Loucy (cell line): ENCODE data around the gene LRRC15.

Experiments used
- H2AFZ ChIP-seq: fragments of 200-600 bp; sonication (generic); 2 replicates; pipeline ENCODE4 v1.6.0; 2016; ENCODE audit warnings: antibody characterized with exemption, mild to moderate bottlenecking, low read length, moderate library complexity
- H3F3A ChIP-seq: fragments of 200-600 bp; 2 replicates; pipeline ENCODE4 v1.6.0; 2016; ENCODE audit warnings: antibody characterized with exemption, low read depth, mild to moderate bottlenecking
- H3K27me3 ChIP-seq: fragments of 200-600 bp; sonication (generic); 2 replicates; pipeline ENCODE4 v1.6.1; 2014; ENCODE audit warnings: low read length, mild to moderate bottlenecking; ENCODE audit not compliant: insufficient read depth, poor library complexity, severe bottlenecking
- H3K36me3 ChIP-seq: fragments of 200-600 bp; sonication (generic); 2 replicates; pipeline ENCODE4 v1.6.1; 2016; ENCODE audit warnings: low read length; ENCODE audit not compliant: insufficient read depth
- H3K4me1 ChIP-seq: fragments of 200-600 bp; sonication (generic); 2 replicates; pipeline ENCODE4 v1.5.1; 2014; ENCODE audit warnings: low read length, mild to moderate bottlenecking; ENCODE audit not compliant: insufficient read depth, poor library complexity, severe bottlenecking
- H3K4me2 ChIP-seq: fragments of 200-600 bp; sonication (generic); 2 replicates; pipeline ENCODE4 v1.6.0; 2014; ENCODE audit warnings: antibody characterized with exemption, low read length, low read depth, mild to moderate bottlenecking; ENCODE audit not compliant: poor library complexity, severe bottlenecking
- H3K4me3 ChIP-seq: fragments of 200-600 bp; sonication (generic); 2 replicates; pipeline ENCODE4 v1.5.1; 2014; ENCODE audit warnings: low read length, mild to moderate bottlenecking, mixed read lengths; ENCODE audit not compliant: poor library complexity, severe bottlenecking
- H3K79me2 ChIP-seq: fragments of 200-600 bp; sonication (generic); 2 replicates; pipeline ENCODE4 v1.6.1; 2014; ENCODE audit warnings: low read length; ENCODE audit not compliant: insufficient read depth
- H3K9ac ChIP-seq: fragments of 200-600 bp; sonication (generic); 2 replicates; pipeline ENCODE4 v1.6.0; 2014; ENCODE audit warnings: mild to moderate bottlenecking, low read depth, low read length, moderate library complexity; ENCODE audit not compliant: poor library complexity, severe bottlenecking
- H3K9me2 ChIP-seq: fragments of 200-600 bp; sonication (generic); replicated peaks from 2 replicates; pipeline ENCODE4 v1.6.1; 2016; ENCODE audit warnings: low read depth, low read length, mixed read lengths
- H3K9me3 ChIP-seq: fragments of 200-600 bp; sonication (generic); 2 replicates; pipeline ENCODE4 v1.6.1; 2014; ENCODE audit warnings: mild to moderate bottlenecking, antibody characterized with exemption, low read length, low read depth; ENCODE audit not compliant: insufficient read depth
- H4K20me1 ChIP-seq: fragments of 200-600 bp; sonication (generic); 2 replicates; pipeline ENCODE4 v1.6.0; 2014; ENCODE audit warnings: antibody characterized with exemption, low read length, mild to moderate bottlenecking; ENCODE audit not compliant: insufficient read depth, poor library complexity, severe bottlenecking
- EZH2phosphoT487 ChIP-seq: fragments of 200-600 bp; IDR thresholded peaks from 2 replicates; pipeline ENCODE4 v1.6.1; 2018; ENCODE audit warnings: antibody characterized with exemption, mild to moderate bottlenecking, moderate library complexity, borderline replicate concordance
- TF ChIP-seq, protein P1 (sequence below): fragments of 200-600 bp; sonication (generic); conservative IDR thresholded peaks from 2 replicates; pipeline ENCODE4 v1.5.1; 2014; ENCODE audit warnings: mild to moderate bottlenecking, antibody characterized with exemption, low read length

Gene LRRC15

GRCh38 chr3:194397757-194398312, 28.3 kb upstream of the LRRC15 start:
- Histone ChIP-seq H3K9me2 (no peaks in the 10 kb centered on the region), H3F3A (0 out of 2 replicates have a peak, but pooled peaks cover 4% of the 10 kb centered on the region), H3K9ac (peak overlapping the region; percentile 62), H3K9me3 (no peaks in the 10 kb centered on the region), H3K36me3 (no peaks in the 10 kb centered on the region), H3K4me2 (peak overlapping the region; percentile 91), H3K27me3 (no peaks in the 10 kb centered on the region), H3K79me2 (no peaks in the 10 kb centered on the region), H4K20me1 (no peaks in the 10 kb centered on the region), H2AFZ (peak overlapping the region; percentile 84), H3K4me3 (peak overlapping the region; percentile 72), H3K4me1 (peaks cover 35% of the 10 kb centered on the region)
- TF ChIP-seq EZH2phosphoT487: no peak
- TF ChIP-seq, protein P1, sequence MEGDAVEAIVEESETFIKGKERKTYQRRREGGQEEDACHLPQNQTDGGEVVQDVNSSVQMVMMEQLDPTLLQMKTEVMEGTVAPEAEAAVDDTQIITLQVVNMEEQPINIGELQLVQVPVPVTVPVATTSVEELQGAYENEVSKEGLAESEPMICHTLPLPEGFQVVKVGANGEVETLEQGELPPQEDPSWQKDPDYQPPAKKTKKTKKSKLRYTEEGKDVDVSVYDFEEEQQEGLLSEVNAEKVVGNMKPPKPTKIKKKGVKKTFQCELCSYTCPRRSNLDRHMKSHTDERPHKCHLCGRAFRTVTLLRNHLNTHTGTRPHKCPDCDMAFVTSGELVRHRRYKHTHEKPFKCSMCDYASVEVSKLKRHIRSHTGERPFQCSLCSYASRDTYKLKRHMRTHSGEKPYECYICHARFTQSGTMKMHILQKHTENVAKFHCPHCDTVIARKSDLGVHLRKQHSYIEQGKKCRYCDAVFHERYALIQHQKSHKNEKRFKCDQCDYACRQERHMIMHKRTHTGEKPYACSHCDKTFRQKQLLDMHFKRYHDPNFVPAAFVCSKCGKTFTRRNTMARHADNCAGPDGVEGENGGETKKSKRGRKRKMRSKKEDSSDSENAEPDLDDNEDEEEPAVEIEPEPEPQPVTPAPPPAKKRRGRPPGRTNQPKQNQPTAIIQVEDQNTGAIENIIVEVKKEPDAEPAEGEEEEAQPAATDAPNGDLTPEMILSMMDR: no peak

GRCh38 chr3:194396859-194397756, 27.6 kb upstream of the LRRC15 start:
- H3K27me3 ChIP-seq: no peaks in the 10 kb centered on the region
- H3K4me3 ChIP-seq: peak overlapping the region; percentile 72
- 0 out of 2 replicates have a peak, but pooled peaks cover 4% of the 10 kb centered on the region for H3F3A ChIP-seq
- no peaks in the 10 kb centered on the region for H3K79me2 ChIP-seq
- H3K9me2 ChIP-seq: no peaks in the 10 kb centered on the region
- H4K20me1 ChIP-seq: no peaks in the 10 kb centered on the region
- no peaks in the 10 kb centered on the region for H3K9me3 ChIP-seq
- H3K9ac ChIP-seq: peak overlapping the region; percentile 62
- TF ChIP-seq, protein P1: no peak
- TF ChIP-seq EZH2phosphoT487: no peak
- H3K4me1 ChIP-seq: peaks cover 35% of the 10 kb centered on the region
- H3K36me3 ChIP-seq: no peaks in the 10 kb centered on the region
- peak overlapping the region; percentile 91 for H3K4me2 ChIP-seq
- H2AFZ ChIP-seq: peak overlapping the region; percentile 84

DNA sequence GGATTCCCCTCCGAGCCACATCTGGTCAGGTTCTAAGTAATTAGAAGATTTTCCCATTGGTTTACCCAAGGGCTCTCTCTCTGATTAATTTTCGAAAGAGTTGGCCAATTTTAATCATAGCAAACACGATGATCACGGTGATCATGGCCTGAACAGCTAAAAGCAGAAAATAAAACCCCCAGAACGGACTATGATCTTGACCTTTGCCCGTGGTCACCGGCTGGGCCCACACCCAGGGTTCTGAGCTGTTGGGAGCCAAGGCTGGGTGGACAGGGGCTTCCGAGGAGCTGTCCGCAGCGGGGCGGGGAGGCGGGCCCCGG, 27.0 kb upstream of the LRRC15 start:
- peak overlapping the region; percentile 91 for H3K4me2 ChIP-seq
- H3K9ac ChIP-seq: no peak overlapping the region
- H3K9me3 ChIP-seq: no peaks in the 10 kb centered on the region
- H3K79me2 ChIP-seq: no peaks in the 10 kb centered on the region
- no peak overlapping the region for H2AFZ ChIP-seq
- H3F3A ChIP-seq: 0 out of 2 replicates have a peak, but pooled peaks cover 4% of the 10 kb centered on the region
- no peaks in the 10 kb centered on the region for H3K27me3 ChIP-seq
- no peak for TF ChIP-seq EZH2phosphoT487
- TF ChIP-seq, protein P1: no peak
- H4K20me1 ChIP-seq: no peaks in the 10 kb centered on the region
- peak overlapping the region; percentile 72 for H3K4me3 ChIP-seq
- H3K9me2 ChIP-seq: no peaks in the 10 kb centered on the region
- peaks cover 35% of the 10 kb centered on the region for H3K4me1 ChIP-seq
- no peaks in the 10 kb centered on the region for H3K36me3 ChIP-seq
